Renal pelvis (tissue), 4 donors: ENCODE results near the gene INPP4A. TPM values are rescaled to one million over a fixed set of nuclear protein-coding genes. Genes with fewer than 3 reads are reported as not detected.

Source experiments
- DNase-seq: peaks from one replicate; pipeline ENCODE4 v3.0.0-alpha.2; 2013
- polyA plus RNA-seq, 3 donors: library from polyadenylated mRNA; unstranded; fragments of 120-200 nt; gene quantifications; one replicate each; pipeline ENCODE4 v1.2.1, GENCODE V29; 2013; ENCODE audit not compliant: insufficient read length in 3 of 3

INPP4A gene
- polyA plus RNA-seq, 3 donors = 21.1 to 24.5 (median 22.9) TPM

DNA sequence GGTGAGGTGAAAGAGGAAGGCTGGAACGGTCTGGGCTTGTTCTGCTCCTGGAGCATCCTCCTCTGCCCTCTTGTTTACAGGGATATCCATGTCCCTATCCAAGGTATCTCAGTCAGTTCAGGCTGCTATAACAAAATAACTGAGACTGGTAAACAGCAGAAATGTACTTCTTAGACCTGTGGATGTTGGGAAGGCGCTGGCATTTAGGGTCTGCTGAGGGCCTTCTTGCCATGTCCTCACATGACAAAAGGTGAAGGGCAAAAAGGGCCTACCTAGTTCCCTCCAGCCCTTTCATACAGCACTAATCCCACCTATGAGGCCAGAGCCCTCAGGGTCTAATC is 65.6 kb downstream of the INPP4A start:
- no peak for DNase-seq

DNA sequence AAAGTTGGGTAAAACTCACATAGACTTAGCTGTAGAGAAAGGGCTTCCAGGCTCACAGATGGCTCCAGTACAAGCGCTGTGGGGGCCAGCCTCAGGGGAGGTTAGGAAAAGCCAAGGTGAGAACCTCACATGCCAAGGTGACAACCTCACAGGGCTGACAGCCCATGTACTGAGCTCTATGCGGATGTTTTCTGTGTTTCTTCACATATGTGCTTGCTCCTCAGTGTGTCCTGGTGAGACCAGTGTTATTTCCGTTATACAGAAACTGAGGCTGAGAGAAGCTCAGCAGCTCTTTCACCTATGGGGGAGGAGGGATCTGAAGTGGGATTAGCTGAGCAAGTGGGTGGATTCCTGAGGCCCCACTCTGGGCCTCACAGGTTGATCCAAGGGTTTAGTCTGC is 67.3 kb downstream of the INPP4A start:
- DNase-seq = no peak

DNA sequence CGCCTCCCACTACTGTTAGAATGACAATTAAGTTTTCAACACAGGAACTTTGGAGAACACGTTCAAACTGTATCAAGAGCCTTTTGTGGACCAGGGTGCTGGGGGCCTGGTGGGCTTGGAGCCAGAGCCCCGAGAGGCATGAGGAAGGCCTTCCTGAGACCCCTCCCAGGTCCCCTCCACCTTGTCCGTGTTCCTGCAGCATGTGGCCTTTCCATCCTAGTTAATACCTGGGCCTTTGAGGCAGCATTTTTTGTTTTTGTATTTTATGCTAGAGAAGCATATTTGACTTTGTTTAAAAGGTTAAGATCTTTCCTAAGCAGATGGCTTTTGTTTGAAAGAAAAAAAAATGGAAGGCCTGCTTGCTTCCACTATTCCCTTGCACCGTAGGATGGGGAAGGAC is 68.0 kb downstream of the INPP4A start:
- no peak for DNase-seq

DNA sequence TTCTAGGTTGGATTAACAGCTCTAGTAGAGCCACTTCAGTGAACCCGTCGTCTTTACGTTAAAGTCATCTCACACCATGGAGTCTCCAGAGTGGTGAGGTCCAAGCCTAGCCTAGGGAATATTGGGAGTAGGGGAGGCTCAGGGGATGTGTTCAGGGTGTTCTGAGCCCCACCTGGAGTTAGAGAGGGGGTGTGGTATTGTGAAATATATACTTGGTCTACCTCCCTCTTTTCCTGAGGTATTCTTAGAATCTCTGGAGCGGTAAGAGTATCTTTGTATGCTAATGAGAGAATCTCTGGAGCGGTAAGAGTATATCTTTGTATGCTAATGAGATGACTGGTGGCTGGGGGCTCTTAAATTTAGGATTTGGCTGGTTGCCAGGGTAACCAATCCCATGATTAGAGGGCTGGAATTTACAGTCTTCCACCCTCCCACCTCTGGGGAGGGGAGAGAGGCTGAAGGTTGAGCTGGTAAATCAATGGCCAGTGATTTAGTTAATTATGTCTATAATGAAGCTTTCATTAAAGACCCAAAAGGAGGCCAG is 69.5 kb downstream of the INPP4A start:
- DNase-seq = no peak

DNA sequence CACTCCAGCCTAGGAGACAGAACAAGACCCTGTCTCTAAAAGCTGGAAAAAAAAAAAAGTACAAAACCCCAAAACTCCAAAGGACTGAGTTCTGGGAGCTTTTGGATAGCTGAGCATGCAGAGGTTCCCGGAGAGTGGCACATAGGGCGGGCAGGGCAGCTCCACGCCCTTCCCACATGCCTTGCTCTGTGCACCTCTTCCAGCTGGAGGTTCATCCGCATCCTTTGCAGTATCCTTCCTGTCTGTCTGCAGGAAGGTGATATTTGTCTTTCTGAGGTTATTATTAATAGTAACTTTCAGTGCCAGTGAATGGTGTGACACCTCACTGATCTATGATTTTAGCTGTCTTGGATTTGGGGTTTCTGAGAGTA is 70.2 kb downstream of the INPP4A start:
- no peak for DNase-seq

DNA sequence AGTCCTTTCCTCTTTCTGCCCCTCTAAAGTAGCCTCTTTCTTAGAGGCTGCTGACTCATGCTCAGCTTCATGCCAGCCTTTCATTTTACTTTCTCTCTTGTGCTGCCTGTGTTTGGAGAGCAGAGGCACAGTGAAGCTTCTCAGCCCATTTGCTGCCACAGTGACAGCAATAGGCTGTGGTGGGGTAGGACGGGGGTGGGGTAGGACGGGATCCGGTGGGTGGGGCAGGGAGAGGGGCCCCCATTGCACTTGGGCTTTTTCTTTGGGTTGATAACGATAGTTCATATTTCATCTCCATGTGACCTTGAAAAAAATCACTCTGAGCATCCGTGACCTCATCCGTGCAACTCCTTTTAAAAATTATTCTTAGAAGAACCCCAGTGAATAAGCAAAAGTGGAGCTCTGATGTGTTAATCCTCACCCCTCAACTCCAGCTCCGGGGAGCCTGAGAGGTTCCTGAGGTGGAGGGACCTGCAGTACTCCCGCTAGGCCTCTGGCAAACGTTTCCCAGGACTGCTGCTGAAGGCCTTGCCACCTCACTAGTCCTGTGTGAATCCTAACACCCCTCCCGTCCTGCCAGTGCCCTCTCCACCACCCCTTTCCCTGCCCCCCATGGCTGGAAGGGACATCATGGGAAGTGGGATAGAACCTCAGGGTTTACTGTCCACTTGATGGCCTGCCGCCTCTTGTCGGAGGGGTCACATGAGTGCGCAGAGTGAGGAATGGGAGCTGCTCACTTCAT is 70.8 kb downstream of the INPP4A start:
- no peak for DNase-seq

DNA sequence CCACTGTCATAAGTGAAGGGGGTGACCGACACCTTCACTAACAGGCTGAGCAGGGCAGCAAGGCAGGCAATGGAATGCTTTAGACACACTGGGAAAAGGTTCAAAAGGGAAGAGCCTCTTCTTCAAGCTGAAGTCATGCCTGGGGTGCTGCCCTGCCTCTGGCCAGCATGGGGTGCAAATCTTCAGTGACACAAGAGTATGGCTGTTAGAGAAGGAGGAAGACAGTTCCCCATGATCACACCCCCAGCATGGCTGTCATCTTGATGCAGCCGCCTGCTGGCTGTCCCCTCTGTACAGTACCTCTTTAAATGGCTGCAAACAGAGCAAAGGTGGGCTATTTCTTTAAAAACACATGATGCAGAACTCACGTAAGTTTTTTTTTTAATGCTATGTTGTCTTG is 71.9 kb downstream of the INPP4A start:
- DNase-seq = no peak

DNA sequence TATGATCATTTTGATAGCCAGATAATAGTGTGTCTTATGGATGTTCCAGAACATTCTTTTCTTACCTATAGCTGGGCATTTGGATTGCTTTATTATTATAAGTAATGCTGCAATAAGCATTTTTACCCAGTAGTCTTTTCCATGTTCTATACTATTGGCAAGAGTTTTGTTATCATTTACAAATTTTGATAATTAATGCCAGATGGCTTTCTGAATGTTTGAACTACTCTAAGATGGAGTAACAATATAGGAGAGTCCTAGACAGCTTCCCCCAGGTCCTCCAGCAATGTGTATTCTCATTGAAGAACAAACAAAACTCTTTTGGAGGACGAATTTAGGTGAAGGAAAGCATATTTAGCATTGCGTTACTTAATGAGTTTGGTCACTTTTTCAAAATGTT is 73.0 kb downstream of the INPP4A start:
- no peak for DNase-seq

DNA sequence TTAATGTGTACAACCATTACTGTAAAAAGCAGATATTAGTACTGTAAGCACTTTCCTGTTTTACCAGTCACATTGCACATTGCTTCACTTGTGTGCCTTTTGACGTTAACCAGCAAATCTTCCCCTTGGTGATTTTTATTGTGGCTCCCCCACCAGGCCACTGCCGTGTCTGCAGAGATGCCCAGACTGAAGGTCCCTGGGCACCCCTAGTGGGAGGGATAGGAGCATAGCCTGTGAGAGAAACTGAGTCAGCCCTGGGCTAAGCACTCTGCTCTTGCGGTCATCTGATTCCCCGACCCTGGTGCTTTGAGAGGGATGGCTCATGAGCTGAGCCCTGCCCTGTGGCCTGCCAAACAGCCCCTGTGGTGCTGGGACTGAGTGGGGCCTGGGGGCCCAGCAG is 73.4 kb downstream of the INPP4A start:
- DNase-seq = no peak

DNA sequence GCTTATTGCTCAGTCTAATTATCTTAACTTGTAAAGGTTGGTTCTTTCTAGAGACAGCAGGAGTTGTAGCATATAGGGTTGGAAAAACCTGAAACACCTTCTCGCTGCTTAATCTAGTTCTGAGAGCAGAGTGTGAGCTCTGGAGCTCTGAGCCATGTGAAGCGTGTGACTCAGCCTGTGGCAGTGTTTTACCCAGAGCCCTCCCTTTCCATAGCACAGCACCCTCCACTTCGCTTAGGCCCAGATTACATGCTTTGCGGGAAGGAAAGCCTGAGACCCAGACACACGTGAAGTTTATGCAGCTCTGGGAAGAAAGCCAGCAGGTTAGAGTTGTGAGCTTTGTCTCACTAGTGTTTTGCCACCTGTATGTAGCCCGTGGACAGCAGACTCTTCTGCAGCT is 74.5 kb downstream of the INPP4A start:
- no peak for DNase-seq

DNA sequence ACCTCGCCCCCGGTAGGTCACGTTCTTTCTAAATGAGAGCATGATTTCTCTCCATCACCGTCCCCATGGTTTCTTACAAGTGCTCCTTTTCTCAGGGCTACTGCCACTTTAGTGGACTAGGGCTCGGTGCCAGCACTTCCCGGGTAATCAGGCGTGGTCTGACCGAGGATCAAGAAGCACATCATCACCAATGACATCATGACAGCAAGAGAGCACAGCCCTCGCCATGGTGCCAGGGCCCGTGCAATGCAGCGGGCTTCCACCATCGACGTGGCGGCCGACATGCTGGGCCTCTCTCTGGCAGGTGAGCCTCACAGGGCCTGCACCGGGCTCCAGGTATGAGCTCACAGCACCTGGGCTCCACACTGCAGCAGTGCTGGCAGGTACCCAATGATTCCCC is 75.2 kb downstream of the INPP4A start:
- no peak for DNase-seq

DNA sequence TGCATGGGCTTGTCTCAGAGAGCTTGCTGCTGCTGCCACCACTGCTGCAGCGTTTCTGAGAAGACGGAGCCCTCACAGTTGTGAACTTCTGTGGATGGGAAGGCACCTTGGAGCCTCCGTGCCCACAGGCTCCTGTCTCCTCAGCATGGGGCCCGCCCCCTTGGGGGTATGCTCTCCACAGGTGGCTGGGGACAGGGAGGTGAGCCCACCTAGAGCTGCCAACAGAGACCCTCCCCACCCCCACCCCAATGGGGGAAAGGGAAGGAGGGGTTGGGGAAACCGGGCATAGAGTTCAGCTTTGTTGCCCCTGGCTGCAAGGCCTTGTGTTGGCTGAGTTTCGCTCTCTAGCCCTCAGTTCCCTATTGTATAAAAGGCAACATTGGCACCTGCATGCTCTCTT is 76.1 kb downstream of the INPP4A start:
- no peak for DNase-seq

DNA sequence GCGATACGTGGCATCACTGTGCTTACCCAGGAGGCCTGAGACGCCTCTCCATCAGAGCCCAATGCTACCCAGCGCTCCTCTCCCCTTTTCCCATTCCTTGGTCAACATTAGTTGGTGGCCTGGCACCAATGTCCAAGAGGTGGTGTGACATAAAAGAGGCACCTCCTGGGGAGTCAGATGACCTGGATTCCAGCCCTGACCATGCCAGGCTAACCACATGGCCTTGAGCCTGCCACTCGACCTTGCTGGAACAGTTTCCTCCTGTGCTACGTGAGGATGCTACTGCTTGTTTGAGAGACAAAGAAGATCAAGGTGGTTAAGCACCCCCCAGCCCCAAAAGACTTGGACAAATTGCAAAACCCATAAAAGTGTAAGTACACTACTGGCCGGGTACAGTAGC is 76.6 kb downstream of the INPP4A start:
- DNase-seq = no peak

DNA sequence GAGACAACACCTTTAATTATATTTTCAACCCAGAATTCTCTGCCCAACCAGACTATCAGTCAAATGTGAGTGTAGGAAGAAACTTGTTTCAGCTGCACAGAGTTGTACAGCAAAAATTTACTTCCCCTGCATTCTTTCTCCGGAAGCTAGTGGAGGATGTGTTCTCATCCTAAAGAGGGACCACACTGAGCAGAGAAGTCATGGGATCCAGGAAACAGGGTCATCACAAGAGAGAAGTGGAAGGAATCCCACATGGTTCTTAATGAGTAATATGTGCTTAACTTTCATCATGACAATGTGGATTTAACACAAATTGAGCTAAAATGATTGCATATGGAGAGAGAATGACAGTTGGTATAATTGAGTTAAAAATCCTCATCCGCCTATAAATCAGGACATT is 78.2 kb downstream of the INPP4A start:
- DNase-seq = no peak

DNA sequence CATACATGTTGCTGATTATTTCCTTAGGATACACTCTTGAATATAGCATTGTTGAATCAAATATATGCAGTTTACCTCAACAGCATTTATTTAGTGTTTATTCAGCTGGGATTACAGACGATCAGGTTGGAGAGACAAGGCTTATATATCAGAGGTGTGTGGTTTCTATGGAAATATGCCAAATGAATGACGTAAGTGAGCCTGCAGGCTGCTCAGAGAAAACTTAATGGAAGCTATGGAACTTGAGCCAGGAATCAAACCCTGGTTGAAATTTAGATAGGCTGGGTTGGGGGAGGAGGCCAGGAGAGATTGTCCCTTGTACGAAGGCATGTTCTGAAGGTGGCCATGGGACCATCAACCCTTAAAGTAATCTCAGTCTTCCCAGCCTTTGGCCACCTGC is 79.5 kb downstream of the INPP4A start:
- no peak for DNase-seq

DNA sequence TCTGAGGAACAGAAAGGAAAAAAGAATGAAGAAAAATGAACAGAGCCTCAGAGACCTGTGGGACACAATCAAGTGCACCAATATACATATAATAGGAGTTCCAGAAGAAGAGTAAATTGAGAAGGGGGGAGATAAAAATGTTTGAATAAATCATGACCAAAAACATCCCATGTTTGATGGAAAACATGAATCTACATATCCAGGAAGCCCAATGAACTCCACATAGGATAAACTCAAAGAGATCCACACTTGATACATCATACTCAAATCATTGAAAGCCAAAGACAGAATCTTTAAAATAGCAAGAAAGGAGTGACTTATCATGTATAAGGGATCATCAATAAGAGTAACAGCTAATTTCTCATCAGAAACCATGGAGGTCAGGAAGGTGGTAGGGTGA is 83.7 kb downstream of the INPP4A start:
- no peak for DNase-seq

DNA sequence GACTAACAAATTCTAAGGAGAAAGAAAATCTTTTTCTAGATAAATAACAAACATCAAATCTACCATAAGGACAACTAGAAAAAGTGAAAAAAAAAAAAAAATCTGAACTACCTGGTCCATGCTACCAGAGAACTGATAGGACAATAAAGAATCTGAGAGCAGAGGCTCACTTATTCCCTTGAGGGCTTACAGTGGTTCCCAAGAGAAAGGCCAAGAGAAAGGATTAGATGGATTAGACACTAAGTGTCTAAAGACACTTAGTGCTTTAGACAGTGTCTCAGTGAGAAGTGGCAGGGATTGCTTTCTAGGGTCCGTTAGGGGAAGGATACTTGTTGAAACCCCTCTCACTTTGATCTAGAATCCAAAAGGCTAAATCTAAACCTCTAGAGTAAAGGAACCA is 85.5 kb downstream of the INPP4A start:
- no peak for DNase-seq

DNA sequence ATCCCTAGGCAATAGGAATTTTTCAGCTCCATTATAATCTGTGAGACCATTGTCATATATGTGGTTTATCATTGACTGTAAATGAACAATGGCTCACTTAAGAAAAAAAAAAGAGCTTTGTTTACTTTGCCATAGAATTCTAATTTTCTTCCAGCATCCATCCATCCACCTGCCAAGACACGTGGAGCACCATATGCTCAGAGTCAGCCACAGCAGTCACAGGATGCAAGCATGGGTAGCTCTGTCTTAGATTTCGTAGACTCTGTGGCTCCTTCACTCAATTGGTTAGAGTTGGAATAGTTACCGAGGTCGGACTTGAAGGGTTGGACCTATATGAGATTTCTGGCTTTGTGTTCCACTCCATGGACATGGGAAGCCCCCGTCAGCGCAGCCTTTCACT is 88.1 kb downstream of the INPP4A start:
- DNase-seq = no peak

DNA sequence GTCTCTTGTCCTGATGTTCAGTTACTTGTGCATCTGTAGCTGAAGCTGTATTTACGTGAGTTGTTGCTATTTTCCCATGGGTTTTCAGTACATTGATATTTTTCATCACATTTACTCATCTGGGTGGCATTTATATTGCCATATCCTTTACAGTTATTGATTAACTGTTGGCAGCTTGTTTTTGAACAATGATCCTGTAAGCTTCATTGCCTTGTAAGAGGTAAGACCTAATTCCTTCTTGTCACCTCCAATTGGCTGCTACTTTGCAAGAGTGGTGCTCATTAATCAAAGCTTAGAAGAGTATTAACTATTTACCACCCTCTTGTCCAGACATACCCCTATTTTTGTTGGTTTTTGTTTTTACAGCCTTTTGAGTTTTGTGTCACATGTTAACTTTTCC is 88.9 kb downstream of the INPP4A start:
- no peak for DNase-seq

DNA sequence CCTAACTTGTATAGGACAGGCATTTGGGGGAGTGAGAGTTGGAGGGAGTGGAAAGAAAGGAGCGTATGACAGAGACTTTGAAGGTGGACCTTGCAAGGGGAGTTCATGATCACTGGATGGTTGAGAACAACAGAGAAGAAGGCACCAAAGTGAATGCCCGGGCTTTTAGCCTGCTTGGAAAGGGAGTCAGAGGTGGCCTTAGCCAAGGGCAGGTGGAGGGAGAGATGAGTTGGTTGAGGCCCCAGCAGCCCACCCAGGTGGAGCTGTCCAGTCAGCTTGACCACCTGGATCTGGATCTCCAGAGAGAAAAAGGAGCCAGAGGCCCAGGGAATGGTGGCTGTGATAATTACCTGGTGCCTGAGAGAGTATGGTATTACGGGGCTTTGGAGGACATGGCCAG is 90.1 kb downstream of the INPP4A start:
- no peak for DNase-seq

DNA sequence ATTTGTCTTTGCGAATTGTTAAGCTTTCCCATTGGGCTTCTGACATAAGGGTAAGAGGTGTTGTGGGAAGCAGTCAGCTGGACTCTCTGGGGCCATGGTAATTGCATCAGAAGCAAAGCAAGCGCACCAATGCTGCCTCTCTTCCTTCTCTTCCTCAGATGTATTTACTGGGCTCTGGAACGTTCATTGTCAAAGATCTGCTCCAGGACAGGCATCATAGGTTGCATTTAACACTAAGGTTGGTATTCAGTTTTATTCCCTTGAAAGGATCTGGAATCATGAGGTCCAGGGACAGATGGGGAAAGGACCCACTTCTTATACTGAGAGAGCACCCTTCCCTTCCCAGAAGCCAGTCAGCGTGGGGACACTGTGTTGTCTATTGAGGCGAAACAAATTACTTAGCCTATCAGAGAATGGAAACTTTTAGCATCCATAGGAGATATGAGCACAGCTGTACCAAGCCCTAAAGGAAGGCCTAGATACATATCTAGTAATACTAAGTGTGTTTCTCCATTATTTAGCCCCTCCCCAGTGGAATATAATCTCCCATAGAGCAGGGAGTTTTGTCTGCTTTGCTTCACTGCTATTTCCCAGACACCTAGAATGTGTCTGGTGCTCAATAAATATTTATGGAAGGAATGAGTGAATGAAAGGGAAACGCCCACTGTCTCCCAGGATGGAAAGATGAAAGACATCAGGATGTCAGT is 91.5 kb downstream of the INPP4A start:
- DNase-seq = no peak

DNA sequence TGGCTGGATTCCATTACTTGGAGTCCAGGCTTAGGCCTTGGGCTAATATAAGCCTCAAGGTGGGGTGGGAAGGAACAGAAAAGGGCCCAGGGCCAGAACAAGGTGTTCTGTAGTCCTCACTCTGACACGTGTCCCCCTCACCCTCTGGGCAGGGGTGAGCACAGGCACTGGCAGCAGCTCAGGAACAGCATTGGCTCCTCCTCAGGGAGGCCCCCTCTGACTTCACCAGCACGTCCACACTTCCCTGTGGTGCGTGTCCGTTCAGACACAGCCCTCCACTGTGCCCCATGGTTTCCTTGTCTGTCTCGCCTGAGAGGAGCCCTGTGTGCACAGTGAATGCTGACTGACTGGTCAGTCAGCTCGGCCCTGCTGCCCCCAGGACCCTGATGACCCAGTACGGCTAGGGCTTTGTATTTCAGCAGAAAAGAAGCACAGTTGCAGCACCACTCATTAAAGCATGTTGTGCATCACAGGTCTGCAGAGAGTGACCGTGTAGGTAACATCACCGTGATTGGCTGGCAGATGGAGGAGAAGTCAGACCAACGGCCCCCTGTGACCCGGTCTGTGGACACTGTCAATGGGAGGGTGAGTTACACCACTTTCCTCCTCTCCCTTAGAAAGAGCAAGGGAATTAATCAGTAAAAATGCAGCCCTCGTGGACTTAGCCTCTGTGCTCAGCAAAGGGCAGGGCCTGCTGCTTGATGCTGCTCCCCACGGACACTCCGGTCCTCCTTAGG is 92.9 kb downstream of the INPP4A start:
- no peak for DNase-seq
